Fibroblast of pulmonary artery (primary cell): Measurements from ENCODE around the gene CTNNA2.

Experiments
- DNase-seq: peaks from one replicate; pipeline ENCODE4 v3.0.0-alpha.2; 2010; ENCODE audit warnings: low read depth
- H3K4me3 ChIP-seq: replicated peaks from 2 replicates; pipeline ENCODE4 v1.5.1; 2011; ENCODE audit warnings: low read depth, mild to moderate bottlenecking, control low read depth, low read length, moderate library complexity
- CTCF ChIP-seq: IDR thresholded peaks from 2 replicates; pipeline ENCODE4 v1.5.1; 2011; ENCODE audit warnings: mild to moderate bottlenecking, control low read depth, low read length, inconsistent platforms; ENCODE audit errors: missing control alignments

The CTNNA2 gene

GRCh38 chr2:80149991-80150390 is 637.1 kb downstream of the CTNNA2 start:
- DNase-seq: no peak
- no peak for TF ChIP-seq CTCF
- H3K4me3 ChIP-seq: no peak overlapping the region

GRCh38 chr2:80151248-80151647 is 638.4 kb downstream of the CTNNA2 start:
- H3K4me3 ChIP-seq: no peak overlapping the region
- DNase-seq: no peak
- TF ChIP-seq CTCF: no peak

DNA sequence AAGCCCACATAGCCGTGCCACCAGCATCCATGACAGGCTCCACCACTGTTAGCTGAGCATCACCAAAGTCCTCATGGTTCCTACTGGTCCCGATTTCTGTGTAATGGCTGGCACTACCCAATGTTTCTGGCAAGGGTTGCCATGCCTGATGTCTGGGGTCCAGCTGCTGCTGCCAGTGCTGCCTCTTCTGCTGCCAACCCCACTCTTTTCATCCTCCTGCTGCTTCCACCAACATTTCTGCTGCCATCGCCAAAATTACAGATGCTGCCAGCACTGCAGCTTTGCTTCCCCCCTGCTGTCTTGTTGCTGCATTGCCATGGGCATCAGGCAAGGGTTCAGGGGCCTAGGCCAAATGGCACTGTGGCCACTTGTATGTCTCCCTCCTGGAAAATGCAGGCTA is 638.8 kb downstream of the CTNNA2 start:
- no peak for DNase-seq
- TF ChIP-seq CTCF: no peak
- H3K4me3 ChIP-seq: no peak overlapping the region

GRCh38 chr2:80153151-80153550 is 640.3 kb downstream of the CTNNA2 start:
- TF ChIP-seq CTCF: no peak
- no peak for DNase-seq
- H3K4me3 ChIP-seq: no peak overlapping the region

DNA sequence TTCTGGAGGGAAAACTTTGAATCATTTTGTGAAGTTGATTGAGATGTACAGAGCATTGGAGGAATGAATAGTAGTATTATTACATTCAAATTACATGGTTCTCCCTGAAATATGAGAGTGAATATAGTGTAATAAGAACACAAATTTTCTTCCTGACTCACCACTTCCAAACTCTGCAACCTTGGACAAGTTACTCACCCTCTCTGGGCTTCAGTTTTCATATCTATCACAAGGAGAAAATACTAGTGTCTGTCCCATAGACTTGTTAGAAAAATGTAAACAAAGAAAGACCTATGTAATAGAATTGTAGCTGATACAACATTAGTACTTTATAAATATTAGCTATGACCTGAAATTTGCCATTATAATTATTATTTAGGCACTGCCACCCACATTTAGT is 640.9 kb downstream of the CTNNA2 start:
- H3K4me3 ChIP-seq: no peak overlapping the region
- no peak for TF ChIP-seq CTCF
- DNase-seq: no peak

- no peak for TF ChIP-seq CTCF
- DNase-seq: no peak
- no peak overlapping the region for H3K4me3 ChIP-seq
Measured at GRCh38 chr2:80154231-80154915, 641.5 kb downstream of the CTNNA2 start.

GRCh38 chr2:80164375-80164774 is 651.5 kb downstream of the CTNNA2 start:
- H3K4me3 ChIP-seq: no peak overlapping the region
- no peak for TF ChIP-seq CTCF
- DNase-seq: no peak
